Measurements from ENCODE around the gene ELFN1.

The ELFN1 gene

GRCh38 chr7:1637155-1637554 lies 32.9 kb upstream of the ELFN1 start:
- TF ChIP-seq CTCF (conservative IDR thresholded peaks at IDR 0.05; ENCODE audit: low read depth), result no peak
- POLR2A ChIA-PET (ENCODE audit: low non-redundant PET), result no interaction called here
- CTCF ChIA-PET, result interaction anchor here (0.6 kb wide), 1 partner anchor 94 kb away, joined by 3 read pairs; no protein-coding TSS in a partner anchor
- DNase-seq (ENCODE audit: low spot score), result no peak
- no peak overlapping the region for H3K27ac ChIP-seq

- ChIA-PET CTCF (no interaction called here), POLR2A (ENCODE audit: low non-redundant PET) (no interaction called here)
- H3K27ac ChIP-seq, result no peak overlapping the region
- no peak for DNase-seq (ENCODE audit: low spot score)
- no peak for TF ChIP-seq CTCF (conservative IDR thresholded peaks at IDR 0.05; ENCODE audit: low read depth)
These were observed 31.8 kb upstream of the ELFN1 start for GRCh38 chr7:1638215-1638661.

GRCh38 chr7:1639071-1639470 lies 31.0 kb upstream of the ELFN1 start:
- ChIA-PET POLR2A (ENCODE audit: low non-redundant PET) (no interaction called here), CTCF (no interaction called here)
- no peak for TF ChIP-seq CTCF (conservative IDR thresholded peaks at IDR 0.05; ENCODE audit: low read depth)
- no peak for DNase-seq (ENCODE audit: low spot score)
- H3K27ac ChIP-seq, result no peak overlapping the region

GRCh38 chr7:1639532-1640175 lies 30.4 kb upstream of the ELFN1 start:
- ChIA-PET POLR2A (ENCODE audit: low non-redundant PET) (no interaction called here), CTCF (interaction anchor here (0.6 to 2.5 kb wide), 7 partner anchors 10 to 680 kb away, joined by 3 to 8 read pairs (median 3); no protein-coding TSS in a partner anchor)
- TF ChIP-seq CTCF (conservative IDR thresholded peaks at IDR 0.05; ENCODE audit: low read depth), result no peak
- DNase-seq (ENCODE audit: low spot score), result no peak
- no peak overlapping the region for H3K27ac ChIP-seq

GRCh38 chr7:1640376-1641172 lies 29.5 kb upstream of the ELFN1 start:
- ChIA-PET CTCF (interaction anchor here (0.6 to 2.5 kb wide), 7 partner anchors 9 to 1069 kb away, joined by 3 to 8 read pairs (median 3); no protein-coding TSS in a partner anchor), POLR2A (ENCODE audit: low non-redundant PET) (no interaction called here)
- DNase-seq (ENCODE audit: low spot score), result no peak
- no peak overlapping the region for H3K27ac ChIP-seq
- peak; percentile 35 for TF ChIP-seq CTCF (conservative IDR thresholded peaks at IDR 0.05; ENCODE audit: low read depth)

- no peak for TF ChIP-seq CTCF (conservative IDR thresholded peaks at IDR 0.05; ENCODE audit: low read depth)
- DNase-seq (ENCODE audit: low spot score), result no peak
- H3K27ac ChIP-seq, result no peak overlapping the region
- POLR2A ChIA-PET (ENCODE audit: low non-redundant PET), result no interaction called here
- CTCF ChIA-PET, result interaction anchor here (0.6 to 2.5 kb wide), 4 partner anchors 8 to 1068 kb away, joined by 3 to 8 read pairs (median 4); no protein-coding TSS in a partner anchor
These were observed 28.9 kb upstream of the ELFN1 start for GRCh38 chr7:1641173-1641572.

Data from RWPE1 (cell line).